HepG2 (cell line): ENCODE results near the gene MRPL50. TPM values are rescaled to one million over a fixed set of nuclear protein-coding genes. Genes with fewer than 3 reads are reported as not detected.
A peak's percentile ranks its signal among the peaks of the same experiment; 100 is the strongest.

ENCODE experiments used
- ATAC-seq: fragments of 200-7000 bp; cut with Tn5 transposase; 3 replicates; pipeline ENCODE4 v1.9.1; 2020; ENCODE audit warnings: mild to moderate bottlenecking, moderate library complexity
- BruUV-seq: library from RNA; stranded (reverse); fragments of 400-500 nt; replicated peaks from 2 replicates; lab custom pipeline; 2021; lab: Mats Ljungman, UMichigan
- CTCF ChIA-PET: fragments of 300-600 bp; formaldehyde crosslinking; extraction: SDS; loops from one replicate; lab custom pipeline; 2021; ENCODE audit warnings: low total read pairs, inconsistent platforms, low intra/inter-chr PET ratio; lab: Yijun Ruan, JAX
- POLR2A ChIA-PET: fragments of 350-600 bp; sonication (Branson Sonifier 250); formaldehyde crosslinking; loops from one replicate; lab custom pipeline; 2020; ENCODE audit warnings: antibody characterized with exemption, inconsistent platforms; lab: Yijun Ruan, JAX
- DNase-seq: peaks from one replicate; pipeline ENCODE4 v3.0.0-alpha.2; 2015; ENCODE audit warnings: low spot score
- FAIRE-seq: peaks from 3 replicates; lab custom pipeline; 2011; peaks lifted over from hg19 to GRCh38; lab: Jason Lieb, UNC
- H2AFZ ChIP-seq: one replicate; pipeline ENCODE4 v1.6.1; 2011; ENCODE audit warnings: low read length, inconsistent platforms
- H3K27ac ChIP-seq: fragments of 300-600 bp; 3 replicates; pipeline ENCODE4 v1.8.0; 2011; ENCODE audit warnings: mixed run types, mild to moderate bottlenecking, mixed read lengths, low read length, inconsistent platforms; ENCODE audit not compliant: insufficient read depth; ENCODE audit errors: extremely low read length
- H3K27me3 ChIP-seq, 2 experiments: fragments of 200-600 bp in 1 of 2; 2 replicates in 1 of 2; 3 replicates in 1 of 2; pipeline versions ENCODE4 v1.6.0 to v1.8.0; 2011; ENCODE audit warnings: low read length in 2 of 2, mild to moderate bottlenecking in 2 of 2, moderate library complexity in 2 of 2, inconsistent platforms in 1 of 2; ENCODE audit not compliant: insufficient read depth in 2 of 2, control insufficient read depth in 1 of 2
- H3K36me3 ChIP-seq, 2 experiments: fragments of 200-600 bp in 1 of 2; replicated peaks in 1 of 2; 2 replicates in 1 of 2; 3 replicates in 1 of 2; pipeline versions ENCODE4 v1.5.1 to v1.8.0; 2011; ENCODE audit warnings: low read length in 2 of 2, inconsistent platforms in 1 of 2; ENCODE audit not compliant: insufficient read depth in 2 of 2, control insufficient read depth in 1 of 2
- H3K4me1 ChIP-seq: 2 replicates; pipeline ENCODE4 v1.5.1; 2012; ENCODE audit warnings: low read length, inconsistent platforms; ENCODE audit not compliant: insufficient read depth
- H3K4me2 ChIP-seq: 2 replicates; pipeline ENCODE4 v1.6.0; 2011; ENCODE audit warnings: low read depth, low read length, inconsistent platforms
- H3K4me3 ChIP-seq, 3 experiments: fragments of 200-600 bp in 1 of 3; sonication (generic), shearing (Covaris generic) in 1 of 3; replicated peaks in 1 of 3; 2 replicates each; pipeline ENCODE4 v1.5.1; 2011 to 2016; ENCODE audit warnings: low read length in 3 of 3, inconsistent platforms in 2 of 3, low read depth in 2 of 3, mild to moderate bottlenecking in 2 of 3, control low read depth in 1 of 3, mixed read lengths in 1 of 3; ENCODE audit not compliant: insufficient read depth in 1 of 3
- H3K79me2 ChIP-seq: one replicate; pipeline ENCODE4 v1.6.1; 2011; ENCODE audit warnings: low read length, inconsistent platforms; ENCODE audit not compliant: insufficient read depth
- H3K9ac ChIP-seq: 2 replicates; pipeline ENCODE4 v1.6.0; 2011; ENCODE audit warnings: mild to moderate bottlenecking, low read depth, low read length, inconsistent platforms; ENCODE audit not compliant: insufficient read depth
- H3K9me3 ChIP-seq: 2 replicates; pipeline ENCODE4 v1.5.1; 2012; ENCODE audit warnings: mild to moderate bottlenecking, low read length
- H4K20me1 ChIP-seq: 2 replicates; pipeline ENCODE4 v1.6.0; 2011; ENCODE audit warnings: inconsistent platforms, mild to moderate bottlenecking, low read length, moderate library complexity; ENCODE audit not compliant: insufficient read depth
- DR1 ChIP-seq: sonication (generic); formaldehyde crosslinking; IDR thresholded peaks from 2 replicates; pipeline ENCODE4 v1.8.0; 2021; ENCODE audit warnings: mild to moderate bottlenecking, missing genetic modification reagents, inconsistent platforms
- ELF3 ChIP-seq: IDR thresholded peaks from 2 replicates; pipeline ENCODE4 v1.6.1; 2016; ENCODE audit warnings: missing genetic modification reagents, missing compliant biosample characterization
- KAT7 ChIP-seq: IDR thresholded peaks from 2 replicates; pipeline ENCODE4 v1.6.1; 2018; ENCODE audit warnings: borderline replicate concordance, missing compliant biosample characterization
- KLF6 ChIP-seq: IDR thresholded peaks from 2 replicates; pipeline ENCODE4 v1.8.0; 2016; ENCODE audit warnings: missing biosample characterization, missing genetic modification reagents
- PRDM15 ChIP-seq: sonication (generic); formaldehyde crosslinking; IDR thresholded peaks from 2 replicates; pipeline ENCODE4 v1.4.0; 2020; ENCODE audit warnings: missing genetic modification reagents
- RAD51 ChIP-seq: fragments of 450-650 bp; IDR thresholded peaks from 2 replicates; pipeline ENCODE4 v1.6.1; 2016; ENCODE audit warnings: borderline replicate concordance
- SMAD9 ChIP-seq: sonication (generic); formaldehyde crosslinking; IDR thresholded peaks from 2 replicates; pipeline ENCODE4 v1.5.1; 2020; ENCODE audit warnings: mild to moderate bottlenecking, missing genetic modification reagents
- TBL1XR1 ChIP-seq: fragments of 150-350 bp; IDR thresholded peaks from 2 replicates; pipeline ENCODE4 v1.6.1; 2014; ENCODE audit warnings: borderline replicate concordance, low read length; ENCODE audit not compliant: partially characterized antibody
- TEAD3 ChIP-seq: optimal IDR thresholded peaks from 2 replicates; pipeline ENCODE3; 2016; ENCODE audit warnings: borderline replicate concordance
- ZNF605 ChIP-seq: sonication (generic); formaldehyde crosslinking; IDR thresholded peaks from 2 replicates; pipeline ENCODE4 v1.8.0; 2022; ENCODE audit warnings: mild to moderate bottlenecking, missing genetic modification reagents
- ZNF619 ChIP-seq: sonication (generic); formaldehyde crosslinking; IDR thresholded peaks from 2 replicates; pipeline ENCODE4 v1.4.0; 2020; ENCODE audit warnings: mild to moderate bottlenecking, missing genetic modification reagents
- ZNF7 ChIP-seq: IDR thresholded peaks from 2 replicates; pipeline ENCODE4 v1.6.1; 2016; ENCODE audit warnings: missing biosample characterization, missing genetic modification reagents
- WGBS: methylation state at CpG from one replicate; pipeline ENCODE4 v1.1.6; 2017; ENCODE audit warnings: low lambda C conversion rate; 5-methylcytosine and 5-hydroxymethylcytosine counted together
- in situ Hi-C: cut with HindIII; loops from 2 replicates; pipeline ENCODE4 v1.10.0; 2017; ENCODE audit warnings: low pct_unique_long_range_greater_than_20kb; ENCODE audit not compliant: extremely low pct_ligation_motif_present
- intact Hi-C: fragments of 100-400 bp; cut with micrococcal nuclease; formaldehyde crosslinking; loops from one replicate; pipeline ENCODE4 v1.10.0; 2022; ENCODE audit not compliant: unreplicated experiment
- polyA plus RNA-seq, 8 experiments: library from polyadenylated mRNA; depleted of rRNA in 3 of 8; stranded (reverse) in 7 of 8; unstranded in 1 of 8; fragments of >200 nt; fragmentation: Illumina TruSeq in 4 of 8; extraction: Trizol in 4 of 8; gene quantifications; 2 replicates each; pipeline versions ENCODE4 v1.2.1 to v1.2.3, GENCODE V29; 2011 to 2016; ENCODE audit warnings: low read depth in 4 of 8, missing spikeins in 1 of 8, mixed read lengths in 1 of 8; ENCODE audit not compliant: insufficient read depth in 1 of 8
- total RNA-seq, 5 experiments: library from RNA; depleted of rRNA; stranded (reverse); fragments of >200 nt; fragmentation: Illumina TruSeq; extraction: Trizol; gene quantifications; 2 replicates each; pipeline ENCODE4 v1.2.3, GENCODE V29; 2016; ENCODE audit warnings: low read depth in 1 of 5
- TF ChIP-seq, protein P1 (sequence below): IDR thresholded peaks from 2 replicates; pipeline ENCODE4 v1.6.1; 2012; ENCODE audit warnings: low read length, improper control_type of control experiment

MRPL50 gene
- total and polyA plus RNA-seq, 2 of the 13 experiments (the other 11 are each of a cell fraction or from before 2014, with no cell fraction given), result 37.1 to 70.0 TPM

DNA sequence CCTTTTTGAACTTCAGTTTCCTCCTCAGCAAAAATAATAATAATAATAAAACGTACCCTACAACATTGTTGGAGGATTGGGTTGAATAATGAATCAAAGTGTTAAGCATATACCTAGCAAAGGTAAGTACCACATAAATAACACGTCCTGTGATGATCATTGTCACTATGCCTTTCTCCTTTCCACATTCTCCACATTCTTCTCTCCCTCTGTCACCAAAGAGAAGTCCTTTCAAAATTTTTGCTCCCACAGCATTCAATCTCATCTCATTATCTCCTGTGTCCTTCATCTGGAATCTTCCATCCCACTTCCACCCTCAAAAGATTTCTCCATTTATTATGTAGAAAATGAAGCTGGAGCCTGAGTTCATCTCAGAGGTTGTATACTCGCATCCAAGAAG, 44.3 kb upstream of the MRPL50 start:
- no TSS peak for BruUV-seq
- H3K27ac ChIP-seq, result peak overlapping the region; percentile 24
- H3K4me3 ChIP-seq, result no peak overlapping the region
- H2AFZ ChIP-seq, result no peak overlapping the region
- DNase-seq (peak; percentile 50), ATAC-seq (no peak), FAIRE-seq (no peak)
- peaks cover 92% of the 10 kb centered on the region for H3K4me1 ChIP-seq
- intact Hi-C loops, result no loop called here
- H4K20me1 ChIP-seq, result no peaks in the 10 kb centered on the region
- H3K4me2 ChIP-seq, result no peak overlapping the region
- H3K9me3 ChIP-seq, result peaks cover 7% of the 10 kb centered on the region; the same call in 1 of the 2 replicates
- ChIA-PET POLR2A (interaction anchor here (1.1 kb wide), 1 partner anchor 44 kb away, joined by 5 read pairs; the partner anchor contains the start of genes MRPL50 and ZNF189), CTCF (no interaction called here)
- no peaks in the 10 kb centered on the region for H3K27me3 ChIP-seq
- H3K79me2 ChIP-seq, result no peaks in the 10 kb centered on the region
- H3K9ac ChIP-seq, result no peak overlapping the region
- in situ Hi-C loops, result loop anchor here (5.0 kb wide), 1 partner anchor 125 kb away; no protein-coding TSS in a partner anchor
- H3K36me3 ChIP-seq, result no peaks in the 10 kb centered on the region
- TF ChIP-seq SMAD9 (CRISPR knock-in tag) (no peak), TEAD3 (peak; percentile 92), DR1 (CRISPR knock-in tag) (no peak)
- TF ChIP-seq, all 625 proteins: peak for 1
- WGBS, result 79% methylated on average over 3 of the region's 3 CpGs

- no peak overlapping the region for H3K9ac ChIP-seq
- ATAC-seq, result no peak
- peak overlapping the region; percentile 24 for H3K27ac ChIP-seq
- TF ChIP-seq ELF3 (no peak), TBL1XR1 (no peak), PRDM15 (CRISPR knock-in tag) (no peak), RAD51 (no peak), ZNF619 (CRISPR knock-in tag) (no peak), KAT7 (CRISPR knock-in tag) (0 out of 2 replicates have a peak, but pooled peaks have one; percentile 42), ZNF7 (CRISPR knock-in tag) (peak; percentile 86), ZNF605 (CRISPR knock-in tag) (no peak), KLF6 (CRISPR knock-in tag) (no peak)
- TF ChIP-seq, protein P1, sequence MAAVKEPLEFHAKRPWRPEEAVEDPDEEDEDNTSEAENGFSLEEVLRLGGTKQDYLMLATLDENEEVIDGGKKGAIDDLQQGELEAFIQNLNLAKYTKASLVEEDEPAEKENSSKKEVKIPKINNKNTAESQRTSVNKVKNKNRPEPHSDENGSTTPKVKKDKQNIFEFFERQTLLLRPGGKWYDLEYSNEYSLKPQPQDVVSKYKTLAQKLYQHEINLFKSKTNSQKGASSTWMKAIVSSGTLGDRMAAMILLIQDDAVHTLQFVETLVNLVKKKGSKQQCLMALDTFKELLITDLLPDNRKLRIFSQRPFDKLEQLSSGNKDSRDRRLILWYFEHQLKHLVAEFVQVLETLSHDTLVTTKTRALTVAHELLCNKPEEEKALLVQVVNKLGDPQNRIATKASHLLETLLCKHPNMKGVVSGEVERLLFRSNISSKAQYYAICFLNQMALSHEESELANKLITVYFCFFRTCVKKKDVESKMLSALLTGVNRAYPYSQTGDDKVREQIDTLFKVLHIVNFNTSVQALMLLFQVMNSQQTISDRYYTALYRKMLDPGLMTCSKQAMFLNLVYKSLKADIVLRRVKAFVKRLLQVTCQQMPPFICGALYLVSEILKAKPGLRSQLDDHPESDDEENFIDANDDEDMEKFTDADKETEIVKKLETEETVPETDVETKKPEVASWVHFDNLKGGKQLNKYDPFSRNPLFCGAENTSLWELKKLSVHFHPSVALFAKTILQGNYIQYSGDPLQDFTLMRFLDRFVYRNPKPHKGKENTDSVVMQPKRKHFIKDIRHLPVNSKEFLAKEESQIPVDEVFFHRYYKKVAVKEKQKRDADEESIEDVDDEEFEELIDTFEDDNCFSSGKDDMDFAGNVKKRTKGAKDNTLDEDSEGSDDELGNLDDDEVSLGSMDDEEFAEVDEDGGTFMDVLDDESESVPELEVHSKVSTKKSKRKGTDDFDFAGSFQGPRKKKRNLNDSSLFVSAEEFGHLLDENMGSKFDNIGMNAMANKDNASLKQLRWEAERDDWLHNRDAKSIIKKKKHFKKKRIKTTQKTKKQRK, result no peak
These were observed 43.9 kb upstream of the MRPL50 start for GRCh38 chr9:101442318-101442717.

More at GRCh38 chr9:101442318-101442717, 43.9 kb upstream of the MRPL50 start:
- Histone ChIP-seq H3K4me1 (peaks cover 97% of the 10 kb centered on the region), H2AFZ (no peak overlapping the region), H3K9me3 (peaks cover 7% of the 10 kb centered on the region; the same call in 1 of the 2 replicates), H3K4me2 (no peak overlapping the region), H3K27me3 (no peaks in the 10 kb centered on the region), H3K79me2 (no peaks in the 10 kb centered on the region), H3K4me3 (no peak overlapping the region), H3K36me3 (no peaks in the 10 kb centered on the region), H4K20me1 (no peaks in the 10 kb centered on the region)
- DNase-seq (no peak), FAIRE-seq (no peak)
- 100% methylated on average over 3 of the region's 3 CpGs for WGBS
- ChIA-PET CTCF (no interaction called here), POLR2A (interaction anchor here (1.1 kb wide), 1 partner anchor 44 kb away, joined by 5 read pairs; the partner anchor contains the start of genes MRPL50 and ZNF189)
- intact Hi-C loops (no loop called here), in situ Hi-C loops (loop anchor here (5.0 kb wide), 1 partner anchor 125 kb away; no protein-coding TSS in a partner anchor)
- BruUV-seq, result no TSS peak
